SK-N-SH treated with all-trans-retinoic acid at 6 μM for 48 hours (cell line): ENCODE data around the gene HINT2.

Experiments
- ATAC-seq: fragments of 200-7000 bp; cut with Tn5 transposase; 3 replicates; pipeline ENCODE4 v1.9.1; 2020; ENCODE audit warnings: mild to moderate bottlenecking, moderate library complexity
- BACH2 ChIP-seq: fragments of 250-450 bp; sonication (Bioruptor Pico); IDR thresholded peaks from 2 replicates; pipeline ENCODE4 v1.9.0; 2021; ENCODE audit warnings: mild to moderate bottlenecking, borderline replicate concordance
- CREB5 ChIP-seq: fragments of 250-450 bp; sonication (Bioruptor Pico); IDR thresholded peaks from 2 replicates; pipeline ENCODE4 v1.5.1; 2020; ENCODE audit warnings: low read depth, mild to moderate bottlenecking, moderate library complexity
- CSDC2 ChIP-seq: fragments of 250-450 bp; sonication (Bioruptor Pico); IDR thresholded peaks from 2 replicates; pipeline ENCODE4 v1.5.0; 2020; ENCODE audit warnings: mild to moderate bottlenecking, moderate library complexity
- CSRNP3 ChIP-seq: fragments of 250-450 bp; sonication (Bioruptor Pico); IDR thresholded peaks from 2 replicates; pipeline ENCODE4 v1.5.1; 2021; ENCODE audit warnings: mild to moderate bottlenecking, moderate library complexity
- ESRRG ChIP-seq: fragments of 250-450 bp; sonication (Bioruptor Pico); IDR thresholded peaks from 2 replicates; pipeline ENCODE4 v1.6.1; 2021; ENCODE audit warnings: mild to moderate bottlenecking
- ISL1 ChIP-seq: fragments of 250-450 bp; sonication (Bioruptor Pico); IDR thresholded peaks from 2 replicates; pipeline ENCODE4 v2.1.2; 2022; ENCODE audit warnings: mild to moderate bottlenecking, moderate library complexity
- OSR1 ChIP-seq: fragments of 250-450 bp; sonication (Bioruptor Pico); IDR thresholded peaks from 2 replicates; pipeline ENCODE4 v1.8.0; 2022; ENCODE audit warnings: moderate library complexity, mild to moderate bottlenecking, inconsistent platforms
- POU6F1 ChIP-seq: fragments of 250-450 bp; sonication (Bioruptor Pico); IDR thresholded peaks from 2 replicates; pipeline ENCODE4 v1.8.0; 2021; ENCODE audit warnings: low read depth, mild to moderate bottlenecking, moderate library complexity, borderline replicate concordance
- PPARA ChIP-seq: fragments of 250-450 bp; sonication (Bioruptor Pico); IDR thresholded peaks from 2 replicates; pipeline ENCODE4 v1.5.0; 2020; ENCODE audit warnings: mild to moderate bottlenecking, borderline replicate concordance
- RARB ChIP-seq: fragments of 250-450 bp; sonication (Bioruptor Pico); IDR thresholded peaks from 2 replicates; pipeline ENCODE4 v1.8.0; 2021; ENCODE audit warnings: mild to moderate bottlenecking, moderate library complexity
- SNAI2 ChIP-seq: fragments of 250-450 bp; sonication (Bioruptor Pico); IDR thresholded peaks from 2 replicates; pipeline ENCODE4 v1.5.0; 2020; ENCODE audit warnings: mild to moderate bottlenecking, moderate library complexity
- TCF4 ChIP-seq: fragments of 250-450 bp; sonication (Bioruptor Pico); IDR thresholded peaks from 2 replicates; pipeline ENCODE4 v1.8.0; 2021; ENCODE audit warnings: mild to moderate bottlenecking, moderate library complexity, borderline replicate concordance
- TOX ChIP-seq: fragments of 250-450 bp; sonication (Bioruptor Pico); IDR thresholded peaks from 2 replicates; pipeline ENCODE4 v1.8.0; 2021; ENCODE audit warnings: mild to moderate bottlenecking, moderate library complexity, borderline replicate concordance
- ZC3H10 ChIP-seq: fragments of 250-450 bp; sonication (Bioruptor Pico); IDR thresholded peaks from 2 replicates; pipeline ENCODE4 v1.5.1; 2021; ENCODE audit warnings: mild to moderate bottlenecking, moderate library complexity
- ZFP3 ChIP-seq: fragments of 250-450 bp; sonication (Bioruptor Pico); IDR thresholded peaks from 2 replicates; pipeline ENCODE4 v1.5.0; 2020; ENCODE audit warnings: mild to moderate bottlenecking, moderate library complexity
- ZFP30 ChIP-seq: fragments of 450-650 bp; formaldehyde crosslinking; IDR thresholded peaks from 2 replicates; pipeline ENCODE4 v1.5.0; 2022; ENCODE audit warnings: mild to moderate bottlenecking, moderate library complexity
- ZNF565 ChIP-seq: fragments of 450-650 bp; formaldehyde crosslinking; conservative IDR thresholded peaks from 2 replicates; pipeline ENCODE4 v1.5.0; 2020; ENCODE audit warnings: low read depth, mild to moderate bottlenecking, moderate library complexity
- ZNF70 ChIP-seq: fragments of 450-650 bp; formaldehyde crosslinking; IDR thresholded peaks from 2 replicates; pipeline ENCODE4 v1.5.0; 2020; ENCODE audit warnings: mild to moderate bottlenecking, moderate library complexity
- ZNF8 ChIP-seq: fragments of 450-650 bp; formaldehyde crosslinking; IDR thresholded peaks from 2 replicates; pipeline ENCODE4 v1.5.0; 2020; ENCODE audit warnings: mild to moderate bottlenecking, moderate library complexity
- TF ChIP-seq, protein P1 (sequence below): fragments of 250-450 bp; sonication (Bioruptor Pico); IDR thresholded peaks from 2 replicates; pipeline ENCODE4 v1.8.0; 2020; ENCODE audit warnings: mild to moderate bottlenecking, moderate library complexity, borderline replicate concordance

Gene HINT2

DNA sequence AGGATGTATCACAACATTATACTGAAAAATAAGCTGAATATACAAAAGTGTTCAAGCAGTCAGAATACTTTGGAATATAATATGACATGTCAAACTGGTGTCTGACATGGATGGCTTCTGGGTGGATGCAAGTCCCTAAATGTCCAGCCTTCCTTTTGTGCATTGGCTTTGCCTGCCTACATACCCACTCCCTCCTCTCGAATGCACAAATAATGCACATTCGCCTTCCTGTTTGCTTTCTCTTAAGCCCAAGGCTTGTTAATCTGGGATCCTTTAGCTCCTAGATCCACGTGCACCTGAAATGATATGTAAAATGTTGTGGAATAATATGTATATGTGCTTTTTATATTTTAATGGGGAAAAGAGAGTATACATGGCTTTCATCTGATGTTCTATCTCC is 36.3 kb downstream of the HINT2 start (continued):
- TF ChIP-seq CREB5 (CRISPR knock-in tag) (no peak), OSR1 (CRISPR knock-in tag) (no peak), ESRRG (no peak), SNAI2 (CRISPR knock-in tag) (no peak), ZNF565 (CRISPR knock-in tag) (no peak), ZNF70 (CRISPR knock-in tag) (no peak), ISL1 (CRISPR knock-in tag) (no peak)

- ATAC-seq, result no peak
- no peak for TF ChIP-seq ZFP3
- no peak for TF ChIP-seq TOX (CRISPR knock-in tag)
- no peak for TF ChIP-seq TCF4 (CRISPR knock-in tag)
- TF ChIP-seq ZNF8 (CRISPR knock-in tag), result no peak
- TF ChIP-seq BACH2 (CRISPR knock-in tag), result no peak
- no peak for TF ChIP-seq ESRRG
- TF ChIP-seq ZC3H10 (CRISPR knock-in tag), result no peak
Observed at GRCh38 chr9:35776018-35776417, 38.8 kb downstream of the HINT2 start.

DNA sequence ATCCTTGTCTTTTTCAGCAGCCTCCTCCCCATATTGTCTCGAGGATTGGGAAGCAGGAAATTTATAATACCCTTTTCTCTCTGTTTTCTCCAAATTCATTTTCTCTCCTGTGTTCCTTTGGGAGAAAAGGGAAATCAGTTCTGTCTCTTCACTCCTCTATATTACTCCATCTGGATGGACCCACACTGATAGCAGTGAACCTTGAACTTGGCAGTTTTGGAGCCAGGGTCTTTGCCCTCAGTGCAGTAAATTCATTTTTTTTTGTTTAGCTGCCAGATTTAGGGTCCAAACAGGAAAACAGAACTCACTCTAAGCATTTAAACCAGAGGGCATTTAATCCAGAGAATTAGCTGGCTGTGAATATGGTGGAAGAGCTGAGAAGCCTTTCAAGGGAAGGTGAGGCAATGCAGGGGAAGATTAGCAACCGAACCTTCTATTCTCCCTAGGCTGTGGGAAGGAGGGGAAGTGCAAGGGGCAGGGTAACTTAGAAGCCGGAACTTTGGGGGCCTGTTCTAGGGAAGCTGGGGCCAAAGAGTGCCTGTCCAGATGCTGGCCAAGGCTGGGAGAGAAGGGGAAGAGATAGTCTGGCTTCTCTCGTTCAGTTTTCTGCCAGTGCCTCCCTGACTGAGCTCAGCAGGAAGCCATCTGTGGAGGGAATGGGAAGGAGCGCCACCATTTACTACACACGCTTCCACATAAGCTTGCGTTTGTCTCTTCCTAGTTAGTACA is 39.8 kb downstream of the HINT2 start:
- TF ChIP-seq CREB5 (CRISPR knock-in tag), result no peak
- TF ChIP-seq ZNF8 (CRISPR knock-in tag), result no peak
- no peak for ATAC-seq

- TF ChIP-seq SNAI2 (CRISPR knock-in tag) (no peak), TCF4 (CRISPR knock-in tag) (no peak), PPARA (CRISPR knock-in tag) (no peak), ZFP30 (CRISPR knock-in tag) (no peak), CSDC2 (no peak), OSR1 (CRISPR knock-in tag) (no peak), ZC3H10 (CRISPR knock-in tag) (no peak), ESRRG (no peak), ISL1 (CRISPR knock-in tag) (no peak), RARB (no peak), TOX (CRISPR knock-in tag) (no peak), CSRNP3 (no peak), ZFP3 (no peak), BACH2 (CRISPR knock-in tag) (no peak), ZNF70 (CRISPR knock-in tag) (no peak), POU6F1 (CRISPR knock-in tag) (no peak), CREB5 (CRISPR knock-in tag) (no peak)
- TF ChIP-seq, protein P1, sequence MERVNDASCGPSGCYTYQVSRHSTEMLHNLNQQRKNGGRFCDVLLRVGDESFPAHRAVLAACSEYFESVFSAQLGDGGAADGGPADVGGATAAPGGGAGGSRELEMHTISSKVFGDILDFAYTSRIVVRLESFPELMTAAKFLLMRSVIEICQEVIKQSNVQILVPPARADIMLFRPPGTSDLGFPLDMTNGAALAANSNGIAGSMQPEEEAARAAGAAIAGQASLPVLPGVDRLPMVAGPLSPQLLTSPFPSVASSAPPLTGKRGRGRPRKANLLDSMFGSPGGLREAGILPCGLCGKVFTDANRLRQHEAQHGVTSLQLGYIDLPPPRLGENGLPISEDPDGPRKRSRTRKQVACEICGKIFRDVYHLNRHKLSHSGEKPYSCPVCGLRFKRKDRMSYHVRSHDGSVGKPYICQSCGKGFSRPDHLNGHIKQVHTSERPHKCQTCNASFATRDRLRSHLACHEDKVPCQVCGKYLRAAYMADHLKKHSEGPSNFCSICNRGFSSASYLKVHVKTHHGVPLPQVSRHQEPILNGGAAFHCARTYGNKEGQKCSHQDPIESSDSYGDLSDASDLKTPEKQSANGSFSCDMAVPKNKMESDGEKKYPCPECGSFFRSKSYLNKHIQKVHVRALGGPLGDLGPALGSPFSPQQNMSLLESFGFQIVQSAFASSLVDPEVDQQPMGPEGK (CRISPR knock-in tag), result no peak
- no peak for ATAC-seq
Observed at GRCh38 chr9:35771943-35772342, 42.9 kb downstream of the HINT2 start.
